Mucosa of descending colon (tissue), 3 donors: ENCODE measurements around the gene PHOSPHO1. TPM values are rescaled to one million over a fixed set of nuclear protein-coding genes. Genes with fewer than 3 reads are reported as not detected.

Source experiments
- ATAC-seq: fragments of 200-7000 bp; cut with Tn5 transposase; one replicate; pipeline ENCODE4 v1.9.1; 2020; ENCODE audit warnings: mild to moderate bottlenecking, moderate library complexity
- DNase-seq, 3 donors: peaks; one replicate each; pipeline ENCODE4 v3.0.0-alpha.2; 2020
- H3K36me3 ChIP-seq: fragments of 200-600 bp; one replicate; pipeline ENCODE4 v1.8.0; 2021; ENCODE audit warnings: low read depth, mild to moderate bottlenecking
- H3K4me1 ChIP-seq: fragments of 200-600 bp; one replicate; pipeline ENCODE4 v1.8.0; 2021; ENCODE audit warnings: low read depth, mild to moderate bottlenecking
- H3K4me3 ChIP-seq: fragments of 200-600 bp; one replicate; pipeline ENCODE4 v1.8.0; 2021; ENCODE audit warnings: mild to moderate bottlenecking
- H3K9me3 ChIP-seq: fragments of 200-600 bp; one replicate; pipeline ENCODE4 v1.8.0; 2021; ENCODE audit warnings: mild to moderate bottlenecking
- intact Hi-C, 2 donors: fragments of 100-400 bp; cut with DNase I in 1 of 2; cut with micrococcal nuclease in 1 of 2; formaldehyde crosslinking; loops; one replicate each; pipeline versions ENCODE4 v1.11.0 to v1.11.1; 2022; cut with DNase I, micrococcal nuclease
- total RNA-seq, 3 donors: library from RNA; stranded (reverse); fragmentation: NEBNext Ultra II Directional in 2 of 3; extraction: Animal tissue kit (Norgen Biotek cat#: 25700) in 2 of 3; gene quantifications; one replicate each; pipeline versions ENCODE4 v1.2.1 to v1.2.4, GENCODE V29; 2021 to 2023
- TF ChIP-seq, protein P1 (sequence below): fragments of 200-600 bp; IDR thresholded peaks from one replicate; pipeline ENCODE4 v1.8.0; 2022; ENCODE audit warnings: antibody characterized with exemption, mild to moderate bottlenecking
- donor health status: DM: no; HTN: no; CAD: no; lungs with moderate emphysema.
- donor health status: DM: no; HTN: no; CAD: no.
- donor health status: DM: no; HTN: yes; CAD: no.

The PHOSPHO1 gene
- total RNA-seq, 3 donors from 2014 or later, result 0.25 TPM; not detected in 2

DNA sequence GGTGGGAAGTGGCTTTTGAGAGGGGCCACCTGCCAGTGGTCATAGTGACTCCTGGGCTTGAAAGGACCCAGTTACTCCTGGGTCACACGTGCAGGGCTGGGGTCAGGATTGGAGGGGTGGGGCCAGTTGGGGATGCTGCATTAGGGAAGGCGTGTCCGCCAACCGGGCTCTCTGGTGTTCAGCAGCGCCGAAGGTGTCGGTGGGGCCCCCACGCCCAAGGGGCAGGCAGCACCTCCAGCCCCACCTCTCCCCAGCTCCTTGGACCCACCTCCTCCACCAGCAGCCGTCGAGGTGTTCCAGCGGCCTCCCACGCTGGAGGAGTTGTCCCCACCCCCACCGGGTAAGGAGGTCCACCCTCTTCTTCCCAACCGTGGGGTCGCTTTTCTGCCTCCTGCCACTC, 10.6 kb downstream of the PHOSPHO1 start:
- Histone ChIP-seq H3K36me3 (no peaks in the 10 kb centered on the region), H3K4me3 (no peak overlapping the region), H3K9me3 (no peaks in the 10 kb centered on the region), H3K4me1 (peaks cover 17% of the 10 kb centered on the region)
- TF ChIP-seq, protein P1, sequence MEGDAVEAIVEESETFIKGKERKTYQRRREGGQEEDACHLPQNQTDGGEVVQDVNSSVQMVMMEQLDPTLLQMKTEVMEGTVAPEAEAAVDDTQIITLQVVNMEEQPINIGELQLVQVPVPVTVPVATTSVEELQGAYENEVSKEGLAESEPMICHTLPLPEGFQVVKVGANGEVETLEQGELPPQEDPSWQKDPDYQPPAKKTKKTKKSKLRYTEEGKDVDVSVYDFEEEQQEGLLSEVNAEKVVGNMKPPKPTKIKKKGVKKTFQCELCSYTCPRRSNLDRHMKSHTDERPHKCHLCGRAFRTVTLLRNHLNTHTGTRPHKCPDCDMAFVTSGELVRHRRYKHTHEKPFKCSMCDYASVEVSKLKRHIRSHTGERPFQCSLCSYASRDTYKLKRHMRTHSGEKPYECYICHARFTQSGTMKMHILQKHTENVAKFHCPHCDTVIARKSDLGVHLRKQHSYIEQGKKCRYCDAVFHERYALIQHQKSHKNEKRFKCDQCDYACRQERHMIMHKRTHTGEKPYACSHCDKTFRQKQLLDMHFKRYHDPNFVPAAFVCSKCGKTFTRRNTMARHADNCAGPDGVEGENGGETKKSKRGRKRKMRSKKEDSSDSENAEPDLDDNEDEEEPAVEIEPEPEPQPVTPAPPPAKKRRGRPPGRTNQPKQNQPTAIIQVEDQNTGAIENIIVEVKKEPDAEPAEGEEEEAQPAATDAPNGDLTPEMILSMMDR, result no peak
- no peak for ATAC-seq
- intact Hi-C loops, result loop anchor here in 1 of 2 donors (10.0 kb wide), 1 partner anchor 45 kb away; no protein-coding TSS in a partner anchor
- DNase-seq, result peak in 1 of 3 donors; percentile 55

DNA sequence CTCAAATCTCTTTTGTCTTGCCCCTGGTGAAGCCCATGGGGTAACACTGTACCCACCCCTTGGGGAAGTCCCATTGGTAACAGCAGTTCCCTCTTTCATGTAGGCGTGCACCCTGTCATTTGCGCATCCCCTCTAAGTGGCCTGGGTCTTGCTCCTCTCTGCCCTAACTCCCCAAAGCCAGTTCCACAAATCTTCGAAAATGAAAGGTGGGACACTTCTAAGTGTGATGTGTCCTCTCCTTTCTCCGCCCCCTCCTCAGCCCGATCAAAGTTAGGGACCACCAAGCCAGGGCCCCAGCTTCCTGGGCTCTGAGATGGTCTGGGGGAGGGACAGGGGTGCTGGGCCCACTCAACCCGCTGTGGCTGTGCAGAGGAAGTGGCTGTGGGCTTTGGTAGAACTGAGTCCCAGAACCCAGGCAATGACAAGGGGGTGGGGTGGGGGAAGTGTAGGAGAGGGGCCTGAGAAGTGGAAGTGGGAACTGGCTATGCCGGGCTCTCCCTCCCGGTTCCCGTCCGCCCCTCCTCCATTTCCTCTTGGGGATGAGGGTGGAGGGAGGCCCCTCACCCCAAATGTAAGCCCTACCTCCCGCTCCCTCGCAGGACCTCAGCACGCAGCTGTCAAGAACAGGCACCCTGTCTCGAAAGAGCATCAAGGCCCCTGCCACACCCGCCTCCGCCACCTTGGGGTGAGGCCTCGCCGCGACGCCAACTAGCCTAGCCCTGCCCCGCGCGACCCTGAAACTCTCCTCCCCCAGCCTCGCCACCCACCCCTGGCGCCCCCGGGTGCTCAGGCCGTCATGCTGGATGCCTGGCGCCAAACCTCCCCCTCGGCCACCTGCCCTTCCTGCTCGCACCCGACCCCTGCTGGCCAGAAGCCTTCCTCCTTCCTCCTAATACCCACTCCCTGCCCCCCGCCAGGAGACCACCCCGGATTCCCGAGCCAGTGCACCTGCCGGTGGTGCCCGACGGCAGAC, 11.4 kb downstream of the PHOSPHO1 start:
- no peaks in the 10 kb centered on the region for H3K9me3 ChIP-seq
- H3K36me3 ChIP-seq, result no peaks in the 10 kb centered on the region
- DNase-seq, result peak; percentile 51 to 75 (median 66)
- ATAC-seq, result peak; percentile 41
- intact Hi-C loops, result no loop called here
- peaks cover 17% of the 10 kb centered on the region for H3K4me1 ChIP-seq
- no peak overlapping the region for H3K4me3 ChIP-seq
- TF ChIP-seq, protein P1, result no peak

DNA sequence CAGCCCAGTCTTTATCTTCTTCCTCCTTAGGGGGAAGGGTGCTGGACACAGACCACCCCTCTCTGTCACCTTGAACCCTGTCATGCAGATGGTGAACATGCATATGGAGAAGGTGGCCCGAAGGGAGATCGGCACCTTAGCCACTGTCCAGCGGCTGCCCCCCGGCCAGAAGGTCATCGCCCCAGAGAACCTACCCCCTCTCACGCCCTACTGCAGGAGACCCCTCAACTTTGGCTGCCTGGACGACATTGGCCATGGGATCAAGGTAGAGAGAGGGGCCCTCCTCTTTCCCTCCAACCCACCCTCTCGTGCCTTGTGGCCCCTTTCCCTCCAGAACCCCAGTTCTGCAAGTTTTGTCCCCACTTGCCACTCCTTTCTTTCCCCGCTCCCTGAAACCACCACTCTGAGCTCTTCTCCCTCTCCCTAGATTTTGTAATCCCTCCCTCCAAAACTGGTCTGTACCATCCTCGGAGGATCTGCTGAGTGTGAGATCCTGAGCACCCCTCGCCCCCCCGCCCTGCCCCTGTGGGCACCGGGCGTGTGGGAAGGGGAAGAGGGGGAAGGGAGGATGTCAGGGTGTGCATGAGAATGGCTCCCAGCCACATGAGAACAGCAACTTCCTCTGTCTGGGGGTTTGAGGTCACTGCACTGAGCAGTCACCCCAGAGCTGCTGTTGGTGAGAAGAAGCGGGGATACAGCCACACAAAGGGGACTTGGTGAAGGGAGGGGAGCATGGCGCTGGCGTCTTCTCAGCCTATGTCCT, 12.8 kb downstream of the PHOSPHO1 start:
- H3K36me3 ChIP-seq, result no peaks in the 10 kb centered on the region
- TF ChIP-seq, protein P1, result no peak
- DNase-seq (peak; percentile 66 to 85 (median 72)), ATAC-seq (peak; percentile 71)
- no peaks in the 10 kb centered on the region for H3K9me3 ChIP-seq
- peaks cover 7% of the 10 kb centered on the region for H3K4me1 ChIP-seq
- intact Hi-C loops, result no loop called here
- H3K4me3 ChIP-seq, result no peak overlapping the region

DNA sequence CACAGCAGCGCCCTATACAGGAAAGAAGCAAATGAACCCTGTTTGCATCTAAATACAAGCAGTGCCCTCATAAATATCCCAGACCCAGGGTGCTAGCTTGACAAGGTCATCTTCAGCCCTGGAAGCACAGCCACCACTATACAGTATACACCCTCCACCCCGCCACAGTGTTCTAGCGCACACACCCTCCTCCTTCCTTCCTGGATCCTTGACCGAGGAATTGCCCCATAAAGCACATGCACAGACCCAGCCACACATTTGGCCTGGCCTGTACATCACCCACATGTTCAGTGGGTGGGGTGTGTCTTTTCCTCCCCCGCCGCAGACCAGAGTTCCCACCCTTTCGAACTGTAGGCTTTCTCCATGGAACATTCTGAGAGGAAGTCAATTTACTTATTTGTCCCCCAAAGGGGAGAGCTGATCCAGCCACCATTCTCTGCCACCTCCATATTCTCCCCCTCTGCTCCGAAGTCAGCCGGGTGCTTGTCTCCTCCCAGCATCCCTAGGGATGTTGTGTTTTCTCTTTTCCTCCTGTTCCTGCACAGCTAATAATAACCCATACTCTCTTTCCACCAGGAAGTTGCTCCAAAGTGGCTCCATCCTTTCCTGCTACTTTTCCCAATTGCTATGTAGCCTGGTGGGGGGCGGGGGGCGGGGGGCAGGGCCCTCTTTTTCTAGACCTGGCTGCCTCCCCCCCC, 13.5 kb downstream of the PHOSPHO1 start:
- no peaks in the 10 kb centered on the region for H3K36me3 ChIP-seq
- intact Hi-C loops, result no loop called here
- H3K4me3 ChIP-seq, result no peak overlapping the region
- DNase-seq (peak; percentile 69 to 76 (median 74)), ATAC-seq (peak; percentile 83)
- H3K9me3 ChIP-seq, result no peaks in the 10 kb centered on the region
- peaks cover 7% of the 10 kb centered on the region for H3K4me1 ChIP-seq
- TF ChIP-seq, protein P1, result no peak

DNA sequence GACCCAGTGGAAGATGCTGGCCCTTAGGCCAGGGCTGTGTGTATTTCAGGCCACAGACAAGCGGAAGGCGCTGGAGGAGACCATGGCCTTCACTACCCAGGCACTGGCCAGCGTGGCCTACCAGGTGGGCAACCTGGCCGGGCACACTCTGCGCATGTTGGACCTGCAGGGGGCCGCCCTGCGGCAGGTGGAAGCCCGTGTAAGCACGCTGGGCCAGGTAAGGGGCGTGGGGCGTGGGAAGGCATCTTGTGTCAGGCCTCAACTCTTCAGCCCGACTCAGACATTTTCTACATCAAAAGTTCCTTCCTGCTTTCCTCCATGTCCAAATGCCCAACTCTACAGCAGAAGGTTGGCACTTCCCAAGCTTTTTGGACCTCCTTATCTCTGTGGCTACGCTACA, 14.1 kb downstream of the PHOSPHO1 start:
- peaks cover 7% of the 10 kb centered on the region for H3K4me1 ChIP-seq
- H3K36me3 ChIP-seq, result no peaks in the 10 kb centered on the region
- no peak overlapping the region for H3K4me3 ChIP-seq
- DNase-seq (peak in 1 of 3 donors; percentile 43), ATAC-seq (no peak)
- H3K9me3 ChIP-seq, result no peaks in the 10 kb centered on the region
- intact Hi-C loops, result no loop called here
- TF ChIP-seq, protein P1, result no peak
